Measurements from ENCODE around the gene NR3C2.

The NR3C2 gene

GRCh38 chr4:148064451-148064850 is 377.8 kb downstream of the NR3C2 start:
- Histone ChIP-seq H3K27me3 (ENCODE audit: insufficient read depth, low read length) (no peaks in the 10 kb centered on the region), H3K27ac (ENCODE audit: low read depth, low read length) (no peak overlapping the region), H4K12ac (ENCODE audit: low read depth, low read length) (no peak overlapping the region), H2BK120ac (ENCODE audit: insufficient read depth, low read length, poor library complexity) (no peak overlapping the region), H2AFZ (ENCODE audit: insufficient read depth, low read length, poor library complexity) (no peak overlapping the region), H3K9ac (ENCODE audit: low read length) (no peak overlapping the region), H2BK5ac (ENCODE audit: low read depth, low read length, poor library complexity) (no peak overlapping the region), H3K9me3 (ENCODE audit: insufficient read depth, low read depth, low read length) (no peaks in the 10 kb centered on the region), H3K36me3 (ENCODE audit: control insufficient read depth in 1 of 2, insufficient read depth in 2 of 2, low read length in 2 of 2) (peaks cover 7 to 15% of the 10 kb centered on the region in 2 experiments), H3K18ac (ENCODE audit: low read length) (no peak overlapping the region), H3K79me2 (ENCODE audit: control insufficient read depth, insufficient read depth, low read length, poor library complexity) (no peaks in the 10 kb centered on the region), H3K4me2 (ENCODE audit: low read length) (no peak overlapping the region), H3K23ac (ENCODE audit: low read length) (no peak overlapping the region), H3K79me1 (ENCODE audit: low read length) (peaks cover 2% of the 10 kb centered on the region), H4K8ac (ENCODE audit: low read depth, low read length) (no peak overlapping the region), H3K4me3 (ENCODE audit: low read depth, low read length) (no peak overlapping the region), H2AK5ac (ENCODE audit: low read length) (no peak overlapping the region), H3K14ac (ENCODE audit: low read length) (no peak overlapping the region), H3K4me1 (ENCODE audit: control insufficient read depth in 1 of 2, insufficient read depth in 2 of 2, low read length in 2 of 2) (peaks cover 4 to 7% of the 10 kb centered on the region in 2 experiments), H3K4ac (ENCODE audit: low read depth, low read length) (no peak overlapping the region), H2BK12ac (ENCODE audit: low read length) (no peak overlapping the region), H4K91ac (ENCODE audit: low read depth, low read length) (no peak overlapping the region)
- WGBS (ENCODE audit: extremely low coverage, insufficient coverage, insufficient read length), result no CpG with 5 or more reads among the region's 9 CpGs
- DNase-seq, result no peak

GRCh38 chr4:148062301-148062950 is 379.8 kb downstream of the NR3C2 start:
- Histone ChIP-seq H3K4me2 (ENCODE audit: low read length) (no peak overlapping the region), H4K8ac (ENCODE audit: low read depth, low read length) (no peak overlapping the region), H4K12ac (ENCODE audit: low read depth, low read length) (no peak overlapping the region), H3K9ac (ENCODE audit: low read length) (no peak overlapping the region), H2AK5ac (ENCODE audit: low read length) (no peak overlapping the region), H3K79me2 (ENCODE audit: control insufficient read depth, insufficient read depth, low read length, poor library complexity) (no peaks in the 10 kb centered on the region), H2AFZ (ENCODE audit: insufficient read depth, low read length, poor library complexity) (no peak overlapping the region), H3K27ac (ENCODE audit: low read depth, low read length) (no peak overlapping the region), H3K4me3 (ENCODE audit: low read depth, low read length) (no peak overlapping the region), H3K18ac (ENCODE audit: low read length) (no peak overlapping the region), H3K14ac (ENCODE audit: low read length) (no peak overlapping the region), H3K23ac (ENCODE audit: low read length) (no peak overlapping the region), H3K4me1 (ENCODE audit: control insufficient read depth in 1 of 2, insufficient read depth in 2 of 2, low read length in 2 of 2) (peaks cover 7 to 9% of the 10 kb centered on the region in 2 experiments), H3K36me3 (ENCODE audit: control insufficient read depth in 1 of 2, insufficient read depth in 2 of 2, low read length in 2 of 2) (peaks cover 7 to 15% of the 10 kb centered on the region in 2 experiments), H2BK12ac (ENCODE audit: low read length) (no peak overlapping the region), H4K91ac (ENCODE audit: low read depth, low read length) (no peak overlapping the region), H3K79me1 (ENCODE audit: low read length) (peaks cover 2% of the 10 kb centered on the region), H2BK120ac (ENCODE audit: insufficient read depth, low read length, poor library complexity) (no peak overlapping the region), H3K4ac (ENCODE audit: low read depth, low read length) (no peak overlapping the region), H3K9me3 (ENCODE audit: insufficient read depth, low read depth, low read length) (no peaks in the 10 kb centered on the region), H3K27me3 (ENCODE audit: insufficient read depth, low read length) (no peaks in the 10 kb centered on the region), H2BK5ac (ENCODE audit: low read depth, low read length, poor library complexity) (no peak overlapping the region)
- DNase-seq, result no peak
- no CpG with 5 or more reads among the region's 10 CpGs for WGBS (ENCODE audit: extremely low coverage, insufficient coverage, insufficient read length)

DNA sequence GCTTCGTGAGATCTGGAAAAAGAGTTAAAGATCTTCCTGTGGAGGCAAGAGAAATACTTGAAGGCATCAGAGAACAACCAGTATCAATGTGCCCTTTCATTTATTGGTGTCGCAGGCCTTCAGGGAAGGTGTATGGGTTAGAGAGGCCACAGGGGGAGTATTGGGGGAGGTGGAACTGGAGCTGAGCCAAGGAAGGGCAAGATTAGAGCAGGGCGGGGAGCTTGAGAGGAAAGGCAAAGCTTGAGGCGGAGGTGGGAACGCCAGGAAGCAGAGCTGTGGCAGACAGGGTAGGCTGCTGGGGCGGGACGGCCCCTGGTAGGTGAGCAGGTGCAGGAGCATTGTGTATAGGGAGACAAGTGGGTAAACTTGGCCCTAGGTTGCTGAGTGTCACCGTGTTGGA is 380.4 kb downstream of the NR3C2 start:
- H3K14ac ChIP-seq (ENCODE audit: low read length), result no peak overlapping the region
- no peak overlapping the region for H3K27ac ChIP-seq (ENCODE audit: low read depth, low read length)
- H3K9me3 ChIP-seq (ENCODE audit: insufficient read depth, low read depth, low read length), result no peaks in the 10 kb centered on the region
- DNase-seq, result no peak
- H3K79me1 ChIP-seq (ENCODE audit: low read length), result peaks cover 2% of the 10 kb centered on the region
- no peak overlapping the region for H3K9ac ChIP-seq (ENCODE audit: low read length)
- H2BK120ac ChIP-seq (ENCODE audit: insufficient read depth, low read length, poor library complexity), result no peak overlapping the region
- H3K4me1 ChIP-seq (ENCODE audit: control insufficient read depth in 1 of 2, insufficient read depth in 2 of 2, low read length in 2 of 2), result peaks cover 4 to 10% of the 10 kb centered on the region in 2 experiments
- H4K8ac ChIP-seq (ENCODE audit: low read depth, low read length), result no peak overlapping the region
- H3K36me3 ChIP-seq (ENCODE audit: control insufficient read depth in 1 of 2, insufficient read depth in 2 of 2, low read length in 2 of 2), result peaks cover 7 to 15% of the 10 kb centered on the region in 2 experiments
- no peak overlapping the region for H2BK12ac ChIP-seq (ENCODE audit: low read length)
- no peaks in the 10 kb centered on the region for H3K79me2 ChIP-seq (ENCODE audit: control insufficient read depth, insufficient read depth, low read length, poor library complexity)
- H3K27me3 ChIP-seq (ENCODE audit: insufficient read depth, low read length), result no peaks in the 10 kb centered on the region
- H2AFZ ChIP-seq (ENCODE audit: insufficient read depth, low read length, poor library complexity), result no peak overlapping the region
- H4K91ac ChIP-seq (ENCODE audit: low read depth, low read length), result no peak overlapping the region
- H4K12ac ChIP-seq (ENCODE audit: low read depth, low read length), result no peak overlapping the region
- H3K23ac ChIP-seq (ENCODE audit: low read length), result no peak overlapping the region
- no peak overlapping the region for H2BK5ac ChIP-seq (ENCODE audit: low read depth, low read length, poor library complexity)
- no peak overlapping the region for H3K4ac ChIP-seq (ENCODE audit: low read depth, low read length)
- no peak overlapping the region for H3K18ac ChIP-seq (ENCODE audit: low read length)
- no peak overlapping the region for H3K4me2 ChIP-seq (ENCODE audit: low read length)
- no peak overlapping the region for H3K4me3 ChIP-seq (ENCODE audit: low read depth, low read length)
- no CpG with 5 or more reads among the region's 8 CpGs for WGBS (ENCODE audit: extremely low coverage, insufficient coverage, insufficient read length)
- no peak overlapping the region for H2AK5ac ChIP-seq (ENCODE audit: low read length)

DNA sequence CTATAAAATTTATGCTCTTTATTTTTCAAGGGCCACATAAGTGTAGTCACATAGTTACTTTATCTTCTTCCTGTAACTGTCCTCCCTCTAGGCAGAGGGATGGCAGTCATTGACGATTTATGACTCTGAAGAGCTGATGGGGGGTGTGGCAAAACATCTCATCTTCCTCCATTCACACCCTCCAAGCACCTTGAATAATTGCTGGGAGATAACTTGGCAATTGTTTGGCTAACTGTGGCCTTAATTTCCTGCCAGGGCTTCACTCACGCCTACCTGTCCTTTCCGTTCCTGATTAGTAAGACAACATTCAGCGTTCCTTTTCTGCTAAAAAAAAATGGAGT is 381.1 kb downstream of the NR3C2 start:
- DNase-seq, result no peak
- Histone ChIP-seq H3K9me3 (ENCODE audit: insufficient read depth, low read depth, low read length) (no peaks in the 10 kb centered on the region), H2AFZ (ENCODE audit: insufficient read depth, low read length, poor library complexity) (no peak overlapping the region), H2BK120ac (ENCODE audit: insufficient read depth, low read length, poor library complexity) (no peak overlapping the region), H2BK5ac (ENCODE audit: low read depth, low read length, poor library complexity) (no peak overlapping the region), H3K23ac (ENCODE audit: low read length) (no peak overlapping the region), H3K18ac (ENCODE audit: low read length) (no peak overlapping the region), H2AK5ac (ENCODE audit: low read length) (no peak overlapping the region), H4K91ac (ENCODE audit: low read depth, low read length) (no peak overlapping the region), H3K4me1 (ENCODE audit: control insufficient read depth in 1 of 2, insufficient read depth in 2 of 2, low read length in 2 of 2) (peaks cover 4 to 11% of the 10 kb centered on the region in 2 experiments), H3K4ac (ENCODE audit: low read depth, low read length) (no peak overlapping the region), H3K14ac (ENCODE audit: low read length) (no peak overlapping the region), H3K79me2 (ENCODE audit: control insufficient read depth, insufficient read depth, low read length, poor library complexity) (no peaks in the 10 kb centered on the region), H4K8ac (ENCODE audit: low read depth, low read length) (no peak overlapping the region), H3K79me1 (ENCODE audit: low read length) (peaks cover 2% of the 10 kb centered on the region), H4K12ac (ENCODE audit: low read depth, low read length) (no peak overlapping the region), H3K4me3 (ENCODE audit: low read depth, low read length) (no peak overlapping the region), H3K36me3 (ENCODE audit: control insufficient read depth in 1 of 2, insufficient read depth in 2 of 2, low read length in 2 of 2) (peaks cover 7 to 9% of the 10 kb centered on the region in 2 experiments), H2BK12ac (ENCODE audit: low read length) (no peak overlapping the region), H3K27ac (ENCODE audit: low read depth, low read length) (no peak overlapping the region), H3K4me2 (ENCODE audit: low read length) (no peak overlapping the region), H3K27me3 (ENCODE audit: insufficient read depth, low read length) (no peaks in the 10 kb centered on the region), H3K9ac (ENCODE audit: low read length) (no peak overlapping the region)
- WGBS (ENCODE audit: extremely low coverage, insufficient coverage, insufficient read length), result no CpG with 5 or more reads among the region's 4 CpGs
